Astrocyte of the spinal cord (primary cell): ENCODE measurements around the gene SCD5.

Experiments
- DNase-seq: peaks from one replicate; pipeline ENCODE4 v3.0.0; 2011; ENCODE audit warnings: low read depth, low spot score
- H3K4me3 ChIP-seq: 2 replicates; pipeline ENCODE4 v1.5.1; 2011; ENCODE audit warnings: low read depth, mild to moderate bottlenecking, low read length, moderate library complexity
- CTCF ChIP-seq: IDR thresholded peaks from 2 replicates; pipeline ENCODE4 v1.5.1; 2012; ENCODE audit warnings: low read depth, mild to moderate bottlenecking, low read length, inconsistent platforms
- in situ Hi-C: cut with HindIII; loops from 2 replicates; pipeline ENCODE4 v1.10.0; 2017; ENCODE audit warnings: low sequenced_read_pairs

The SCD5 gene

DNA sequence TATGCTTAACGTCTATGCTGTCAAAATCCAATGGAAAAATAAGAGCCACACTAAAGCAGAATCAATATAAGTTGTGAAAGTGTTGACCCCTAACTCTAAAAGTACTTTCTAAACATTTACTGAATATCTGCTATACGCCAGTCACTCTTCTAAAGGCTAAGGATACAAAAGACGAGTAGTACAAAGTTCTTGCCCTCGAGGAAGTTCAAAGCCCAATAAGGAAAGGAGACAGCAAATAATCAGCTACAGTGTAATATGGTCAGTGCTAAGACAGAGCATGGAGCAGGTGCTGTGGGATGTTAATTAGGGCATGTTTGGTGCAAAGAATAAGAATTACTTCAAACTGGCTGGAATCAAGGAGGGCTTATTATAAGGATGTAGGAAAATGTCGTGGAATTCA is 205.2 kb downstream of the SCD5 start:
- no peak for TF ChIP-seq CTCF
- no peak for DNase-seq
- H3K4me3 ChIP-seq = no peak overlapping the region
- in situ Hi-C loops = no loop called here

GRCh38 chr4:82592639-82593038 is 206.0 kb downstream of the SCD5 start:
- DNase-seq = no peak
- in situ Hi-C loops = no loop called here
- TF ChIP-seq CTCF = no peak
- H3K4me3 ChIP-seq = no peak overlapping the region

GRCh38 chr4:82591592-82591991 is 207.0 kb downstream of the SCD5 start:
- no peak overlapping the region for H3K4me3 ChIP-seq
- in situ Hi-C loops = no loop called here
- no peak for TF ChIP-seq CTCF
- no peak for DNase-seq

DNA sequence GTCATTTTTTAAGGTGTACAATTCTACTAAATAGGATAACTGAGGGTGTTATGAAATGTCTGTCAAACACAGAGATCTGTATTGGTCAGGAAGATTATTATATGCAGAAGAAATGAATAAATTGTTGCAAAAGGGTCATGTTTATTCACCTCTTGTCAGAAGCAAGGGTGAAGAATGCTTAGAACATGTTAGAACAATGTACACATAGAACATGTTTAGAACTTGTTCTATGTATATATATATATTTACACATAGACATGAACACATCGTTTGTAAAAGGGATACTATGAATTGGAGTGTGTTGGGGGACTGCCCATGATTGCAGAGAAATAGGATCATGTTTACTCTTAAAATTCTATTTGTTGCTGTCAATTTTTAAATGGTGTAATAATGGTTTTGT is 208.8 kb downstream of the SCD5 start:
- H3K4me3 ChIP-seq = no peak overlapping the region
- TF ChIP-seq CTCF = no peak
- DNase-seq = no peak
- in situ Hi-C loops = no loop called here

DNA sequence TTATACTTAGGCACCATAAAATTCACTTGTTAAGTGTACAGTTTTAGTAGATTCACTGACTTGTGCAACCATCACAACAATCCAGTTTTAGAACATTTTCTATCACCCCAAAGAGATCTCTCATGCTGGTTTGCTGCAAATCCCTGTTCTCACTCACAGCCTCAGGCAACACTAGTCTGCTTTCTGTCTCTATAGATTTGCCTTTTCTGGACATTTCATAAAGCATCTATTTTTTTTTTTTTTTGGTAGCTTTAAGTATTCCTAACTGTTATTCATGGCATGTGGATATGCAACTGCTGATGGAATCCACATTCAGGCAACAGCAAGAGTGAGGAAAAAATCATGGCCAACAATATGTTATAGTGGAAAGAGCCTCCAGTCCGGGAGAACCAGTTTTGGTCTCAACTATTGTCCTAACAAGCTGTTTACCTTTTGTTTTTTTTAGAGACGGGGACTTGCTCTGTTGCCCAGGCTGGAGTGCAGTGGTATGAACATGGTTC is 209.8 kb downstream of the SCD5 start:
- in situ Hi-C loops = no loop called here
- H3K4me3 ChIP-seq = no peak overlapping the region
- no peak for DNase-seq
- no peak for TF ChIP-seq CTCF

GRCh38 chr4:82587826-82588540 is 210.6 kb downstream of the SCD5 start:
- in situ Hi-C loops = no loop called here
- no peak for TF ChIP-seq CTCF
- no peak for DNase-seq
- H3K4me3 ChIP-seq = no peak overlapping the region
